Activated CD4-positive, alpha-beta T cell treated with anti-CD3 and anti-CD28 coated beads for 36 hours (primary cell): ENCODE measurements around the gene RYR2. TPM values are rescaled to one million over a fixed set of nuclear protein-coding genes. Genes with fewer than 3 reads are reported as not detected.

Experiments
- ATAC-seq: fragments of 200-7000 bp; cut with Tn5 transposase; one replicate; pipeline ENCODE4 v1.10.0; 2021; ENCODE audit warnings: mild to moderate bottlenecking, moderate library complexity
- CTCF ChIA-PET: fragments of 350-600 bp; sonication (Branson Sonifier 250); formaldehyde crosslinking; loops from one replicate; lab custom pipeline; 2021; ENCODE audit warnings: antibody characterized with exemption; lab: Charles Lee
- POLR2A ChIA-PET: fragments of 350-600 bp; sonication (Branson Sonifier 250); formaldehyde crosslinking; loops from one replicate; lab custom pipeline; 2021; ENCODE audit warnings: antibody characterized with exemption, inconsistent platforms; lab: Charles Lee
- DNase-seq: peaks from one replicate; pipeline ENCODE4 v3.0.0-alpha.2; 2020
- H3K27ac Mint-ChIP-seq: one replicate; pipeline ENCODE4 v1.8.0; 2021; ENCODE audit warnings: mixed read lengths
- H3K27me3 Mint-ChIP-seq: one replicate; pipeline ENCODE4 v1.8.0; 2021; ENCODE audit warnings: mixed read lengths
- H3K36me3 Mint-ChIP-seq: one replicate; pipeline ENCODE4 v1.8.0; 2021; ENCODE audit warnings: low read depth, mixed read lengths
- H3K4me1 Mint-ChIP-seq: one replicate; pipeline ENCODE4 v1.8.0; 2021; ENCODE audit warnings: mixed read lengths
- H3K4me3 Mint-ChIP-seq: one replicate; pipeline ENCODE4 v1.8.0; 2021; ENCODE audit warnings: mild to moderate bottlenecking, moderate library complexity, mixed read lengths
- H3K9me3 Mint-ChIP-seq: one replicate; pipeline ENCODE4 v1.8.0; 2021; ENCODE audit warnings: low read depth, mixed read lengths
- intact Hi-C, 2 experiments: fragments of 100-400 bp; cut with DNase I in 1 of 2; cut with micrococcal nuclease in 1 of 2; formaldehyde crosslinking; loops; one replicate each; pipeline versions ENCODE4 v1.14.2 to v1.15.1; 2022 to 2024; cut with DNase I, micrococcal nuclease
- total RNA-seq, 2 experiments: library from RNA; stranded (reverse); gene quantifications; one replicate each; pipeline ENCODE4 v1.2.3, GENCODE V29; 2021

The RYR2 gene
- total RNA-seq, 2 experiments from 2014 or later = 0.04 to 0.05 TPM

- no peaks in the 10 kb centered on the region for H3K4me1 Mint-ChIP-seq
- intact Hi-C loops = no loop called here
These were observed 809.3 kb downstream of the RYR2 start for GRCh38 chr1:237851210-237851845.

GRCh38 chr1:237852342-237852741 is 810.4 kb downstream of the RYR2 start:
- H3K9me3 Mint-ChIP-seq = no peaks in the 10 kb centered on the region
- POLR2A ChIA-PET = no interaction called here
- no peak for DNase-seq
- intact Hi-C loops = no loop called here
- no peaks in the 10 kb centered on the region for H3K4me1 Mint-ChIP-seq
- no peak overlapping the region for H3K27ac Mint-ChIP-seq
- no peaks in the 10 kb centered on the region for H3K27me3 Mint-ChIP-seq
- no peaks in the 10 kb centered on the region for H3K36me3 Mint-ChIP-seq
- CTCF ChIA-PET = interaction anchor here (1.2 kb wide), 1 partner anchor 18 kb away, joined by 4 read pairs; no protein-coding TSS in a partner anchor
- H3K4me3 Mint-ChIP-seq = no peak overlapping the region
- ATAC-seq = no peak

More at GRCh38 chr1:237851210-237851845, 809.3 kb downstream of the RYR2 start:
- Mint-ChIP-seq H3K4me3 (no peak overlapping the region), H3K9me3 (no peaks in the 10 kb centered on the region), H3K27ac (no peak overlapping the region), H3K27me3 (no peaks in the 10 kb centered on the region), H3K36me3 (no peaks in the 10 kb centered on the region)
- peak; percentile 65 for DNase-seq
- ChIA-PET POLR2A (interaction anchor here (0.6 kb wide), 1 partner anchor 1478 kb away, joined by 3 read pairs; no protein-coding TSS in a partner anchor), CTCF (interaction anchor here (0.6 to 1.2 kb wide), 3 partner anchors 12 to 641 kb away, joined by 3 to 4 read pairs (median 3); no protein-coding TSS in a partner anchor)
- ATAC-seq = no peak

GRCh38 chr1:237857455-237857854 is 815.5 kb downstream of the RYR2 start:
- ChIA-PET POLR2A (no interaction called here), CTCF (no interaction called here)
- intact Hi-C loops = no loop called here
- ATAC-seq (no peak), DNase-seq (no peak)
- no peak overlapping the region for H3K4me3 Mint-ChIP-seq
- H3K9me3 Mint-ChIP-seq = no peaks in the 10 kb centered on the region
- no peak overlapping the region for H3K27ac Mint-ChIP-seq
- H3K4me1 Mint-ChIP-seq = no peaks in the 10 kb centered on the region
- H3K27me3 Mint-ChIP-seq = no peaks in the 10 kb centered on the region
- H3K36me3 Mint-ChIP-seq = no peaks in the 10 kb centered on the region

GRCh38 chr1:237858992-237859391 is 817.0 kb downstream of the RYR2 start:
- CTCF ChIA-PET = interaction anchor here (1.2 kb wide), 1 partner anchor 11 kb away, joined by 3 read pairs; no protein-coding TSS in a partner anchor
- intact Hi-C loops = no loop called here
- POLR2A ChIA-PET = no interaction called here
- ATAC-seq = no peak
- Mint-ChIP-seq H3K27ac (no peak overlapping the region), H3K9me3 (no peaks in the 10 kb centered on the region), H3K4me3 (no peak overlapping the region), H3K36me3 (no peaks in the 10 kb centered on the region), H3K4me1 (no peaks in the 10 kb centered on the region), H3K27me3 (no peaks in the 10 kb centered on the region)
- DNase-seq = no peak

DNA sequence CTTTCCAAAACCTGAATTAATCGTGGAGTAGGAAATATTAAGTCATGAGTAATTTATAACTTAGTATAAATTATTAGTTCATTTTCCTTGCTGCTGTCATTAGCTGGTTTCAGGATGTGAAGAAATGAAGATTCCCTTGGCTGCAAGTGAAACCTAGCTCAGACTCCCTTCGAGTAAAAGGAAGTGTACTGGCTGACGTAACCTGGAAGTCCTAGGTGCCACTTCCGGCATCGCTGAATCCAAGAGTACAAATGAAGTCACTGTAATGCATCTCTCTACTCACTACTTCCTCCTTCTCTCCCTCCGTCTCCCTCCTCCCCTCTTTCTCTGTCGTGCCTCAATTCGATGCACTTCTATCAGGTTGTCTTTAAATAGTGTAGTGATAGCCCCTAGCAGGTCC is 820.0 kb downstream of the RYR2 start:
- no peak for ATAC-seq
- DNase-seq = no peak
- peaks cover 2% of the 10 kb centered on the region for H3K4me1 Mint-ChIP-seq
- no peak overlapping the region for H3K27ac Mint-ChIP-seq
- CTCF ChIA-PET = no interaction called here
- POLR2A ChIA-PET = no interaction called here
- H3K36me3 Mint-ChIP-seq = no peaks in the 10 kb centered on the region
- intact Hi-C loops = loop anchor here in 1 of 2 experiments (5.0 kb wide), 1 partner anchor 1090 kb away; no protein-coding TSS in a partner anchor
- no peaks in the 10 kb centered on the region for H3K9me3 Mint-ChIP-seq
- no peak overlapping the region for H3K4me3 Mint-ChIP-seq
- peaks cover 2% of the 10 kb centered on the region for H3K27me3 Mint-ChIP-seq

DNA sequence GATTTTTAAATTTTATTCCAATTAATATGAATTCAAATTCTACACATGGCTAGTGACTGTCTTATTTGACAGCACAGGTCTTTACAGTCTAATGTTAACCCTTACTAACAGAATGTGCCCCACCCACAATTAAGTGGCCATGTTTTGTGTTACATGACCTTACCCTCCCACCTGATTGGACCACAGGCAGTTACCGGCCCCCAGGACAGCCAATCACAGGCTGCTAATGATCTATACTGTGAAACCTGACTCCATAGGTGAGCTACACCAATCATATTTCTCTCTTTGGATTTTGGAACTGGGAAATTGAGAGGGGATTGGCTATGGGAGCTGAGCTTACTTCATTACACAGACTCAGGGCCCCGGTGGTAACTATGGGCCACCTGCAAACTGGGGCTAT is 821.2 kb downstream of the RYR2 start:
- no peak overlapping the region for H3K4me3 Mint-ChIP-seq
- ATAC-seq (no peak), DNase-seq (no peak)
- H3K27me3 Mint-ChIP-seq = peaks cover 2% of the 10 kb centered on the region
- H3K27ac Mint-ChIP-seq = no peak overlapping the region
- H3K4me1 Mint-ChIP-seq = peaks cover 2% of the 10 kb centered on the region
- ChIA-PET POLR2A (no interaction called here), CTCF (interaction anchor here (0.6 to 2.1 kb wide), 6 partner anchors 12 to 848 kb away, joined by 3 to 7 read pairs (median 4); no protein-coding TSS in a partner anchor)
- no peaks in the 10 kb centered on the region for H3K9me3 Mint-ChIP-seq
- H3K36me3 Mint-ChIP-seq = no peaks in the 10 kb centered on the region
- intact Hi-C loops = loop anchor here in 1 of 2 experiments (5.0 kb wide), 1 partner anchor 1089 kb away; no protein-coding TSS in a partner anchor

DNA sequence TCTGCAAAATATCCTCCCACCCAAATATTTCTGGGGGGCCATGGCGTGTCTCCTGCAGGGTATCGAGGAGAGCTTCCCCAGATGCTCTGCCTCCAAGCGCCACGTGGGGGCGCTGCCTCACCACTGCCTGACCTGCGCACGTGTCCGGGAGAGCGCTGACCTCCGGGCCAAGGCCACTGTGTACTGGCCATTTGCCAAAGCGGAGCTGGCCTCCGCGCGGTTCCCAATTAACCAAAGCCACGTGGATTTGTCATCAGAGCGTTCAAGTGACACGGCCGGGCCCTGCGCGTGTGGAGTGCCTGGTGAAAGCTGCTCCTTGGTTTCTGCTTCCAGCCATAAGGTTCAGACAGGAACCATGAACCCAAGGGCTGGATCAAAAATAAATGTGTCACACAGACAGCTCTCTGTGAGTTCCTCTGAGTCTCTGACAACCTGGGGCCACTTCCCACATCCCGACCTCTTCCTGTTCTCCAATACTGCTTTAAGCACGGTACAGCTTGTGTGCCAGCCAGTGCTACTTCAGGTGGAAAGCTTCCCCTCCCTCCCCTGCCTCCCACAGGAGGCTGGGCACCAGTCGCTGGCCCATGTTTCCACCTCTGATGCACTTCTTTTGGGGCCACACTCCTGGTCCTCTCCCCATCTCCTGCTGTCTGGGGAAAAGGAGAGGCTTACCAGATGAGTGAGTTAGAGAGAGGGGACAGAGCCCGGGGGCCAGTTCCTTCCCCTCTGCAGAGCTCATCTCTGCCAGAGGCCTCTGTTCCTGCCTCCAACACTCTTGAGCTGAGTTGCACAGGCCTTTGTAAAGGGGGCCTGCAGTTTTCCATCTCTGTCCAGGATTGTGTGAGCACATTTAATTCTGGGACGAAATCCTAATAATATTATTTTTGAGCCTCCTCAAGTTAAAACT is 822.6 kb downstream of the RYR2 start:
- ChIA-PET POLR2A (no interaction called here), CTCF (interaction anchor here (0.5 to 2.1 kb wide), 9 partner anchors 9 to 847 kb away, joined by 3 to 7 read pairs (median 3); no protein-coding TSS in a partner anchor)
- peaks cover 2% of the 10 kb centered on the region for H3K4me1 Mint-ChIP-seq
- H3K27me3 Mint-ChIP-seq = peaks cover 2% of the 10 kb centered on the region
- no peak overlapping the region for H3K27ac Mint-ChIP-seq
- H3K36me3 Mint-ChIP-seq = no peaks in the 10 kb centered on the region
- ATAC-seq (peak; percentile 61), DNase-seq (peak; percentile 52)
- no peak overlapping the region for H3K4me3 Mint-ChIP-seq
- H3K9me3 Mint-ChIP-seq = no peaks in the 10 kb centered on the region
- intact Hi-C loops = loop anchor here in 1 of 2 experiments (5.0 kb wide), 1 partner anchor 1088 kb away; no protein-coding TSS in a partner anchor

GRCh38 chr1:237867380-237867888 is 825.5 kb downstream of the RYR2 start:
- Mint-ChIP-seq H3K36me3 (no peaks in the 10 kb centered on the region), H3K27ac (no peak overlapping the region), H3K4me3 (no peak overlapping the region), H3K9me3 (no peaks in the 10 kb centered on the region), H3K27me3 (peaks cover 6% of the 10 kb centered on the region), H3K4me1 (peaks cover 2% of the 10 kb centered on the region)
- ChIA-PET CTCF (interaction anchor here (0.7 kb wide), 1 partner anchor 192 kb away, joined by 3 read pairs; no protein-coding TSS in a partner anchor), POLR2A (no interaction called here)
- intact Hi-C loops = no loop called here
- DNase-seq = no peak
- ATAC-seq = no peak

GRCh38 chr1:237868817-237869600 is 827.0 kb downstream of the RYR2 start:
- Mint-ChIP-seq H3K27me3 (peaks cover 6% of the 10 kb centered on the region), H3K36me3 (no peaks in the 10 kb centered on the region), H3K4me1 (peaks cover 2% of the 10 kb centered on the region), H3K27ac (no peak overlapping the region), H3K4me3 (no peak overlapping the region), H3K9me3 (no peaks in the 10 kb centered on the region)
- ATAC-seq (no peak), DNase-seq (no peak)
- intact Hi-C loops = no loop called here
- POLR2A ChIA-PET = no interaction called here
- CTCF ChIA-PET = interaction anchor here (1.3 kb wide), 1 partner anchor 16 kb away, joined by 4 read pairs; no protein-coding TSS in a partner anchor

GRCh38 chr1:237873487-237874211 is 831.7 kb downstream of the RYR2 start:
- ChIA-PET POLR2A (no interaction called here), CTCF (no interaction called here)
- intact Hi-C loops = loop anchor here in 1 of 2 experiments (10.0 kb wide), 1 partner anchor 761 kb away; no protein-coding TSS in a partner anchor

More at GRCh38 chr1:237873487-237874211, 831.7 kb downstream of the RYR2 start:
- no peaks in the 10 kb centered on the region for H3K36me3 Mint-ChIP-seq
- H3K9me3 Mint-ChIP-seq = no peaks in the 10 kb centered on the region
- no peak overlapping the region for H3K4me3 Mint-ChIP-seq
- H3K27me3 Mint-ChIP-seq = peaks cover 4% of the 10 kb centered on the region
- ATAC-seq (peak; percentile 78), DNase-seq (peak; percentile 20)
- no peak overlapping the region for H3K27ac Mint-ChIP-seq
- H3K4me1 Mint-ChIP-seq = no peaks in the 10 kb centered on the region
